GM12891 (cell line): Measurements from ENCODE around the gene CASP10.
"Not testable (repeated sequence)": the region's sequence is repeated elsewhere in the genome, so short reads cannot be mapped to it uniquely, and the experiment has no call there.

ENCODE experiments used
- PAX5 ChIP-seq: IDR thresholded peaks from 2 replicates; pipeline ENCODE4 v1.6.1; 2011; ENCODE audit warnings: low read length, moderate library complexity, mild to moderate bottlenecking; ENCODE audit not compliant: insufficient read depth, severe bottlenecking
- POLR2A ChIP-seq: IDR thresholded peaks from 2 replicates; pipeline ENCODE4 v1.6.1; 2011; ENCODE audit warnings: low read depth, low read length, control low read depth
- POLR2AphosphoS5 ChIP-seq: IDR thresholded peaks from 2 replicates; pipeline ENCODE4 v1.6.1; 2011; ENCODE audit warnings: low read depth, low read length, control low read depth
- POU2F2 ChIP-seq: IDR thresholded peaks from 2 replicates; pipeline ENCODE4 v1.6.1; 2011; ENCODE audit warnings: low read depth, mild to moderate bottlenecking, control low read depth, low read length, moderate library complexity
- SPI1 ChIP-seq: IDR thresholded peaks from 2 replicates; pipeline ENCODE4 v1.6.1; 2011; ENCODE audit warnings: low read depth, low read length, control low read depth
- TAF1 ChIP-seq: IDR thresholded peaks from 2 replicates; pipeline ENCODE4 v1.6.1; 2011; ENCODE audit warnings: low read depth, low read length, control low read depth

- not testable (repeated sequence) for TF ChIP-seq POLR2A, POLR2AphosphoS5, PAX5, TAF1, SPI1, POU2F2
These were observed 33.1 kb upstream of the CASP10 start for GRCh38 chr2:201149821-201150165.
